GM23248 (cell line): ENCODE measurements around the gene NPY. TPM values are rescaled to one million over a fixed set of nuclear protein-coding genes. Genes with fewer than 3 reads are reported as not detected.

Source experiments
- DNase-seq: peaks from one replicate; pipeline ENCODE4 v3.0.0-alpha.2; 2015
- H2AFZ ChIP-seq: fragments of 200-600 bp; sonication (generic); 2 replicates; pipeline ENCODE4 v1.6.1; 2016; ENCODE audit warnings: antibody characterized with exemption
- H3F3A ChIP-seq: fragments of 200-600 bp; sonication (generic); 2 replicates; pipeline ENCODE4 v1.6.1; 2016; ENCODE audit warnings: mild to moderate bottlenecking, antibody characterized with exemption, mixed run types; ENCODE audit not compliant: insufficient read depth
- H3K27ac ChIP-seq: fragments of 200-600 bp; sonication (generic); 2 replicates; pipeline ENCODE4 v1.5.1; 2016; ENCODE audit warnings: mild to moderate bottlenecking
- H3K27me3 ChIP-seq: fragments of 200-600 bp; sonication (generic); replicated peaks from 2 replicates; pipeline ENCODE4 v1.6.1; 2016; ENCODE audit warnings: mild to moderate bottlenecking; ENCODE audit not compliant: insufficient read depth
- H3K36me3 ChIP-seq: fragments of 200-600 bp; sonication (generic); 2 replicates; pipeline ENCODE4 v1.6.1; 2016; ENCODE audit warnings: low read depth, mild to moderate bottlenecking
- H3K4me1 ChIP-seq: fragments of 200-600 bp; sonication (generic); 2 replicates; pipeline ENCODE4 v1.6.1; 2016; ENCODE audit warnings: mild to moderate bottlenecking; ENCODE audit not compliant: insufficient read depth
- H3K4me2 ChIP-seq: fragments of 200-600 bp; sonication (generic); one replicate; pipeline ENCODE4 v1.6.1; 2016; ENCODE audit warnings: mild to moderate bottlenecking; ENCODE audit not compliant: unreplicated experiment
- H3K4me3 ChIP-seq: fragments of 200-600 bp; sonication (generic); 2 replicates; pipeline ENCODE4 v1.5.1; 2016; ENCODE audit warnings: mild to moderate bottlenecking
- H3K79me2 ChIP-seq: fragments of 200-600 bp; sonication (generic); 2 replicates; pipeline ENCODE4 v1.6.1; 2016; ENCODE audit warnings: mild to moderate bottlenecking; ENCODE audit not compliant: insufficient read depth
- H3K9ac ChIP-seq: fragments of 200-600 bp; sonication (generic); 2 replicates; pipeline ENCODE4 v1.6.1; 2016; ENCODE audit warnings: mild to moderate bottlenecking
- H3K9me2 ChIP-seq: fragments of 200-600 bp; sonication (generic); 2 replicates; pipeline ENCODE4 v1.6.1; 2016; ENCODE audit warnings: mixed run types, mild to moderate bottlenecking, moderate library complexity; ENCODE audit not compliant: insufficient read depth
- H3K9me3 ChIP-seq: fragments of 200-600 bp; sonication (generic); one replicate; pipeline ENCODE4 v1.6.1; 2017; ENCODE audit warnings: low read depth
- H4K20me1 ChIP-seq: fragments of 200-600 bp; sonication (generic); 2 replicates; pipeline ENCODE4 v1.6.0; 2016; ENCODE audit not compliant: insufficient read depth
- EZH2 ChIP-seq: fragments of 200-600 bp; sonication (generic); IDR thresholded peaks from 2 replicates; pipeline ENCODE4 v1.6.1; 2018; ENCODE audit warnings: antibody characterized with exemption, mild to moderate bottlenecking; ENCODE audit not compliant: insufficient read depth, poor library complexity, severe bottlenecking
- EZH2phosphoT487 ChIP-seq: fragments of 200-600 bp; sonication (generic); IDR thresholded peaks from 2 replicates; pipeline ENCODE4 v1.6.1; 2018; ENCODE audit warnings: antibody characterized with exemption, moderate library complexity, mild to moderate bottlenecking, low read depth; ENCODE audit not compliant: insufficient read depth
- WGBS, 2 experiments: methylation state at CpG; one replicate each; pipeline ENCODE4 v1.1.6; 2015 to 2017; ENCODE audit warnings: low lambda C conversion rate in 2 of 2, low coverage in 1 of 2; ENCODE audit errors: missing lambda C conversion rate in 2 of 2; 5-methylcytosine and 5-hydroxymethylcytosine counted together
- in situ Hi-C: fragments of 300-500 bp; cut with MboI; formaldehyde crosslinking; loops from 2 replicates; pipeline ENCODE4 v1.15.0; 2020
- polyA plus RNA-seq: library from polyadenylated mRNA; unstranded; fragments of >200 nt; fragmentation: Nextera tagmentation; extraction: Ambion mirVana; gene quantifications from 2 replicates; pipeline ENCODE4 v1.2.1, GENCODE V29; 2016
- total RNA-seq: library from RNA; depleted of rRNA; stranded (reverse); fragments of >200 nt; shearing (Covaris generic); gene quantifications from 2 replicates; pipeline ENCODE4 v1.2.3, GENCODE V29; 2014; rRNA removed

Gene NPY
- total RNA-seq = not detected in 2 replicates
- polyA plus RNA-seq = not detected in 2 replicates

GRCh38 chr7:24283897-24284698, at the start of gene NPY:
TSS of gene NPY (plus strand) at chr7:24284190. CDS start at chr7:24285241, 1,051 bp downstream.
- Histone ChIP-seq H3K9ac (no peak within 1 kb of the TSS), H3K9me3 (no peaks in the 10 kb centered on the region), H3K4me3 (no peak within 1 kb of the TSS), H3F3A (no peaks in the 10 kb centered on the region), H2AFZ (no peak within 1 kb of the TSS), H4K20me1 (no peaks in the 10 kb centered on the region), H3K4me1 (no peaks in the 10 kb centered on the region), H3K79me2 (no peaks in the 10 kb centered on the region), H3K4me2 (no peak within 1 kb of the TSS), H3K27me3 (peaks cover 52% of the 10 kb centered on the region), H3K36me3 (no peaks in the 10 kb centered on the region), H3K9me2 (no peaks in the 10 kb centered on the region), H3K27ac (no peak within 1 kb of the TSS)
- in situ Hi-C loops = no loop called here
- TF ChIP-seq EZH2phosphoT487 (no peak), EZH2 (peak; percentile 65)
- WGBS, 2 experiments = 4% methylated on average over 54 to 73 of the region's 73 CpGs
- no peak for DNase-seq

- Histone ChIP-seq H3K36me3 (no peaks in the 10 kb centered on the region), H3K9me2 (no peaks in the 10 kb centered on the region), H3K9ac (no peak overlapping the region), H3K4me1 (no peaks in the 10 kb centered on the region), H2AFZ (no peak overlapping the region), H3K27ac (no peak overlapping the region), H3K9me3 (no peaks in the 10 kb centered on the region), H3K4me3 (no peak overlapping the region), H3K79me2 (no peaks in the 10 kb centered on the region), H3F3A (no peaks in the 10 kb centered on the region), H3K27me3 (no peaks in the 10 kb centered on the region), H4K20me1 (no peaks in the 10 kb centered on the region), H3K4me2 (no peak overlapping the region)
- TF ChIP-seq EZH2phosphoT487 = no peak
- no peak for TF ChIP-seq EZH2
- DNase-seq = no peak
- in situ Hi-C loops = no loop called here
Measured at GRCh38 chr7:24239260-24239659, 44.7 kb upstream of the NPY start.

GRCh38 chr7:24241206-24241605, 42.8 kb upstream of the NPY start:
- Histone ChIP-seq H3K27me3 (no peaks in the 10 kb centered on the region), H2AFZ (no peak overlapping the region), H3K79me2 (no peaks in the 10 kb centered on the region), H3K36me3 (no peaks in the 10 kb centered on the region), H3K9me2 (no peaks in the 10 kb centered on the region), H3F3A (no peaks in the 10 kb centered on the region), H3K9ac (no peak overlapping the region), H3K27ac (no peak overlapping the region), H3K4me1 (no peaks in the 10 kb centered on the region), H4K20me1 (no peaks in the 10 kb centered on the region), H3K4me3 (no peak overlapping the region), H3K4me2 (no peak overlapping the region), H3K9me3 (no peaks in the 10 kb centered on the region)
- DNase-seq = no peak
- in situ Hi-C loops = no loop called here
- WGBS, 2 experiments = 75 to 86% methylated on average over 5 of the region's 5 CpGs
- TF ChIP-seq EZH2phosphoT487 (no peak), EZH2 (no peak)

- Histone ChIP-seq H3K4me2 (no peak overlapping the region), H3K4me1 (no peaks in the 10 kb centered on the region), H3K27ac (no peak overlapping the region), H3K9me2 (no peaks in the 10 kb centered on the region), H3K9me3 (no peaks in the 10 kb centered on the region), H3F3A (no peaks in the 10 kb centered on the region), H3K36me3 (no peaks in the 10 kb centered on the region), H2AFZ (no peak overlapping the region), H3K27me3 (no peaks in the 10 kb centered on the region), H3K9ac (no peak overlapping the region), H3K79me2 (no peaks in the 10 kb centered on the region), H3K4me3 (no peak overlapping the region), H4K20me1 (no peaks in the 10 kb centered on the region)
- in situ Hi-C loops = no loop called here
- 21 to 27% methylated on average over 2 of the region's 2 CpGs for WGBS, 2 experiments
- no peak for DNase-seq
- TF ChIP-seq EZH2phosphoT487 (no peak), EZH2 (no peak)
Measured at GRCh38 chr7:24244554-24244953, 39.4 kb upstream of the NPY start.
